GM23338 (cell line): ENCODE results near the gene FNDC3B. TPM values are rescaled to one million over a fixed set of nuclear protein-coding genes. Genes with fewer than 3 reads are reported as not detected.

Source experiments
- ATAC-seq: fragments of 200-7000 bp; cut with Tn5 transposase; 3 replicates; pipeline ENCODE4 v1.9.1; 2020
- DNase-seq: peaks from one replicate; pipeline ENCODE4 v3.0.0-alpha.2; 2015; ENCODE audit warnings: low spot score
- H2AFZ ChIP-seq: fragments of 200-600 bp; sonication (generic); 2 replicates; pipeline ENCODE4 v1.8.0; 2016; ENCODE audit warnings: antibody characterized with exemption, mild to moderate bottlenecking, moderate library complexity
- H3F3A ChIP-seq: fragments of 200-600 bp; sonication (generic); replicated peaks from 2 replicates; pipeline ENCODE4 v1.8.0; 2017; ENCODE audit warnings: antibody characterized with exemption, mixed run types, low read depth
- H3K27ac ChIP-seq: fragments of 200-600 bp; sonication (generic); 2 replicates; pipeline ENCODE4 v1.6.1; 2016; ENCODE audit warnings: low read depth
- H3K27me3 ChIP-seq: fragments of 200-600 bp; sonication (generic); 2 replicates; pipeline ENCODE4 v1.8.0; 2016; ENCODE audit warnings: mild to moderate bottlenecking, mixed run types, moderate library complexity; ENCODE audit not compliant: insufficient read depth
- H3K36me3 ChIP-seq: fragments of 200-600 bp; sonication (generic); 2 replicates; pipeline ENCODE4 v1.8.0; 2016; ENCODE audit warnings: mild to moderate bottlenecking; ENCODE audit not compliant: insufficient read depth
- H3K4me1 ChIP-seq: fragments of 200-600 bp; sonication (generic); 2 replicates; pipeline ENCODE4 v1.8.0; 2016; ENCODE audit warnings: mild to moderate bottlenecking, moderate library complexity; ENCODE audit not compliant: insufficient read depth
- H3K4me2 ChIP-seq: fragments of 200-600 bp; sonication (generic); 2 replicates; pipeline ENCODE4 v1.7.1; 2017; ENCODE audit warnings: mixed run types
- H3K4me3 ChIP-seq: fragments of 200-600 bp; sonication (generic); 2 replicates; pipeline ENCODE4 v1.6.1; 2016; ENCODE audit warnings: mixed run types
- H3K79me2 ChIP-seq: fragments of 200-600 bp; sonication (generic); replicated peaks from 2 replicates; pipeline ENCODE4 v1.8.0; 2017; ENCODE audit warnings: mild to moderate bottlenecking; ENCODE audit not compliant: insufficient read depth
- H3K9me2 ChIP-seq: fragments of 200-600 bp; sonication (generic); 2 replicates; pipeline ENCODE4 v1.8.0; 2017; ENCODE audit not compliant: insufficient read depth
- H4K20me1 ChIP-seq: fragments of 200-600 bp; sonication (generic); replicated peaks from 2 replicates; pipeline ENCODE4 v1.8.0; 2017; ENCODE audit warnings: mild to moderate bottlenecking; ENCODE audit not compliant: insufficient read depth
- H3K27ac Mint-ChIP-seq: 2 replicates; pipeline ENCODE4 v1.8.0; 2020; ENCODE audit warnings: inconsistent platforms, mild to moderate bottlenecking, moderate library complexity, mixed read lengths
- H3K27me3 Mint-ChIP-seq: 3 replicates; pipeline ENCODE4 v1.8.0; 2022; ENCODE audit warnings: low read depth, mild to moderate bottlenecking, moderate library complexity, mixed read lengths, inconsistent platforms; ENCODE audit not compliant: insufficient read depth, poor library complexity
- H3K36me3 Mint-ChIP-seq: 3 replicates; pipeline ENCODE4 v1.8.0; 2021; ENCODE audit warnings: low read depth, mild to moderate bottlenecking, inconsistent platforms, moderate library complexity, mixed read lengths
- H3K4me1 Mint-ChIP-seq: 3 replicates; pipeline ENCODE4 v1.8.0; 2020; ENCODE audit warnings: mild to moderate bottlenecking, inconsistent platforms, mixed read lengths
- H3K4me3 Mint-ChIP-seq: 3 replicates; pipeline ENCODE4 v1.8.0; 2021; ENCODE audit warnings: moderate library complexity, mild to moderate bottlenecking, inconsistent platforms, mixed read lengths
- H3K9me3 Mint-ChIP-seq: 3 replicates; pipeline ENCODE4 v1.8.0; 2020; ENCODE audit warnings: moderate library complexity, mild to moderate bottlenecking, inconsistent platforms, mixed read lengths
- CREB1 ChIP-seq: fragments of 250-450 bp; sonication (Bioruptor Pico); IDR thresholded peaks from 2 replicates; pipeline ENCODE4 v1.5.0; 2020; ENCODE audit warnings: low read depth, mild to moderate bottlenecking, moderate library complexity
- EZH2phosphoT487 ChIP-seq: fragments of 200-600 bp; sonication (generic); IDR thresholded peaks from one replicate; pipeline ENCODE4 v1.8.1; 2018; ENCODE audit warnings: antibody characterized with exemption; ENCODE audit not compliant: unreplicated experiment
- JUNB ChIP-seq: IDR thresholded peaks from one replicate; pipeline ENCODE4 v1.6.1; 2016; ENCODE audit warnings: antibody characterized with exemption; ENCODE audit not compliant: unreplicated experiment
- NANOG ChIP-seq: IDR thresholded peaks from 2 replicates; pipeline ENCODE4 v1.6.1; 2016; ENCODE audit warnings: antibody characterized with exemption, borderline replicate concordance
- POLR2AphosphoS5 ChIP-seq: IDR thresholded peaks from 2 replicates; pipeline ENCODE4 v1.6.1; 2016; ENCODE audit warnings: antibody characterized with exemption, low read depth
- STAT1 ChIP-seq: IDR thresholded peaks from one replicate; pipeline ENCODE4 v1.6.1; 2016; ENCODE audit warnings: antibody characterized with exemption; ENCODE audit not compliant: unreplicated experiment
- ZNF331 ChIP-seq: fragments of 250-450 bp; sonication (Bioruptor Pico); IDR thresholded peaks from 2 replicates; pipeline ENCODE4 v1.5.0; 2020; ENCODE audit warnings: low read depth, mild to moderate bottlenecking, moderate library complexity
- polyA plus RNA-seq: library from polyadenylated mRNA; unstranded; fragments of >200 nt; fragmentation: Nextera tagmentation; extraction: Ambion mirVana; gene quantifications from 2 replicates; pipeline ENCODE4 v1.2.1, GENCODE V29; 2016
- total RNA-seq: library from RNA; depleted of rRNA; stranded (reverse); fragments of >200 nt; shearing (Covaris generic); gene quantifications from 2 replicates; pipeline ENCODE4 v1.2.3, GENCODE V29; 2014
- TF ChIP-seq, protein P1 (sequence below): IDR thresholded peaks from 2 replicates; pipeline ENCODE4 v1.6.1; 2016; ENCODE audit warnings: antibody characterized with exemption
- TF ChIP-seq, protein P2 (sequence below): IDR thresholded peaks from one replicate; pipeline ENCODE4 v1.6.1; 2018; ENCODE audit warnings: antibody characterized with exemption; ENCODE audit not compliant: unreplicated experiment
- TF ChIP-seq, protein P3 (sequence below): fragments of 250-450 bp; sonication (Bioruptor Pico); IDR thresholded peaks from 2 replicates; pipeline ENCODE4 v1.5.0; 2020; ENCODE audit warnings: mild to moderate bottlenecking, moderate library complexity
- TF ChIP-seq, protein P4 (sequence below), 2 experiments: fragments of 200-600 bp in 1 of 2; sonication (generic) in 1 of 2; conservative IDR thresholded peaks; 2 replicates each; pipeline versions ENCODE4 v1.5.1 to v1.6.1; 2016 to 2017; ENCODE audit warnings: antibody characterized with exemption in 2 of 2, low read depth in 2 of 2, mild to moderate bottlenecking in 2 of 2, moderate library complexity in 1 of 2

Gene FNDC3B
- total and polyA plus RNA-seq, 2 experiments from 2014 or later = 19.1 to 55.4 TPM

DNA sequence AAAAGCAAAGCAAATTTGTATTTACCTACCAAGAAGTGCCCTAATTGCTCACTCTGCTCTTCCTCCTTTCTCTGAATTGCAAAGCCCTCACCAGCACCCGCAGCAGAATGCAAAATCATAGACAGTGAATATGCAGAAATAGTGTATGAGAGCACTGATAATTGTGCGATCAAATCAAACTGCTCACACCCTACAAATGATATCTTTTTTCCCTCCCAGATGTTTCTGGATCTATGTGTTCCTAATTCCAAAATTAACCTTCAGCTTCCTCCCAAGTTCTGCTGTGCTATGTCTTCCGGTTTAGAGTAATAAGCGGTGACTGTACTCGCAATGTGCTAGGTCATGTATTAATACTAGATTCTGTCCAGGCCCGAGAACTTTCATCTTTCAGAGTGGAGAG is 405.4 kb downstream of the FNDC3B start:
- H4K20me1 ChIP-seq = no peaks in the 10 kb centered on the region
- H3K9me3 Mint-ChIP-seq = peaks cover 4% of the 10 kb centered on the region; the same call in 2 of the 3 replicates
- TF ChIP-seq, protein P1, sequence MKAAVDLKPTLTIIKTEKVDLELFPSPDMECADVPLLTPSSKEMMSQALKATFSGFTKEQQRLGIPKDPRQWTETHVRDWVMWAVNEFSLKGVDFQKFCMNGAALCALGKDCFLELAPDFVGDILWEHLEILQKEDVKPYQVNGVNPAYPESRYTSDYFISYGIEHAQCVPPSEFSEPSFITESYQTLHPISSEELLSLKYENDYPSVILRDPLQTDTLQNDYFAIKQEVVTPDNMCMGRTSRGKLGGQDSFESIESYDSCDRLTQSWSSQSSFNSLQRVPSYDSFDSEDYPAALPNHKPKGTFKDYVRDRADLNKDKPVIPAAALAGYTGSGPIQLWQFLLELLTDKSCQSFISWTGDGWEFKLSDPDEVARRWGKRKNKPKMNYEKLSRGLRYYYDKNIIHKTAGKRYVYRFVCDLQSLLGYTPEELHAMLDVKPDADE = no peak
- TF ChIP-seq ZNF331 (CRISPR knock-in tag) (no peak), EZH2phosphoT487 (no peak), NANOG (no peak), POLR2AphosphoS5 (no peak), JUNB (no peak), CREB1 (CRISPR knock-in tag) (no peak), STAT1 (no peak)
- TF ChIP-seq, protein P2, sequence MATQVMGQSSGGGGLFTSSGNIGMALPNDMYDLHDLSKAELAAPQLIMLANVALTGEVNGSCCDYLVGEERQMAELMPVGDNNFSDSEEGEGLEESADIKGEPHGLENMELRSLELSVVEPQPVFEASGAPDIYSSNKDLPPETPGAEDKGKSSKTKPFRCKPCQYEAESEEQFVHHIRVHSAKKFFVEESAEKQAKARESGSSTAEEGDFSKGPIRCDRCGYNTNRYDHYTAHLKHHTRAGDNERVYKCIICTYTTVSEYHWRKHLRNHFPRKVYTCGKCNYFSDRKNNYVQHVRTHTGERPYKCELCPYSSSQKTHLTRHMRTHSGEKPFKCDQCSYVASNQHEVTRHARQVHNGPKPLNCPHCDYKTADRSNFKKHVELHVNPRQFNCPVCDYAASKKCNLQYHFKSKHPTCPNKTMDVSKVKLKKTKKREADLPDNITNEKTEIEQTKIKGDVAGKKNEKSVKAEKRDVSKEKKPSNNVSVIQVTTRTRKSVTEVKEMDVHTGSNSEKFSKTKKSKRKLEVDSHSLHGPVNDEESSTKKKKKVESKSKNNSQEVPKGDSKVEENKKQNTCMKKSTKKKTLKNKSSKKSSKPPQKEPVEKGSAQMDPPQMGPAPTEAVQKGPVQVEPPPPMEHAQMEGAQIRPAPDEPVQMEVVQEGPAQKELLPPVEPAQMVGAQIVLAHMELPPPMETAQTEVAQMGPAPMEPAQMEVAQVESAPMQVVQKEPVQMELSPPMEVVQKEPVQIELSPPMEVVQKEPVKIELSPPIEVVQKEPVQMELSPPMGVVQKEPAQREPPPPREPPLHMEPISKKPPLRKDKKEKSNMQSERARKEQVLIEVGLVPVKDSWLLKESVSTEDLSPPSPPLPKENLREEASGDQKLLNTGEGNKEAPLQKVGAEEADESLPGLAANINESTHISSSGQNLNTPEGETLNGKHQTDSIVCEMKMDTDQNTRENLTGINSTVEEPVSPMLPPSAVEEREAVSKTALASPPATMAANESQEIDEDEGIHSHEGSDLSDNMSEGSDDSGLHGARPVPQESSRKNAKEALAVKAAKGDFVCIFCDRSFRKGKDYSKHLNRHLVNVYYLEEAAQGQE = no peak
- TF ChIP-seq, protein P3, sequence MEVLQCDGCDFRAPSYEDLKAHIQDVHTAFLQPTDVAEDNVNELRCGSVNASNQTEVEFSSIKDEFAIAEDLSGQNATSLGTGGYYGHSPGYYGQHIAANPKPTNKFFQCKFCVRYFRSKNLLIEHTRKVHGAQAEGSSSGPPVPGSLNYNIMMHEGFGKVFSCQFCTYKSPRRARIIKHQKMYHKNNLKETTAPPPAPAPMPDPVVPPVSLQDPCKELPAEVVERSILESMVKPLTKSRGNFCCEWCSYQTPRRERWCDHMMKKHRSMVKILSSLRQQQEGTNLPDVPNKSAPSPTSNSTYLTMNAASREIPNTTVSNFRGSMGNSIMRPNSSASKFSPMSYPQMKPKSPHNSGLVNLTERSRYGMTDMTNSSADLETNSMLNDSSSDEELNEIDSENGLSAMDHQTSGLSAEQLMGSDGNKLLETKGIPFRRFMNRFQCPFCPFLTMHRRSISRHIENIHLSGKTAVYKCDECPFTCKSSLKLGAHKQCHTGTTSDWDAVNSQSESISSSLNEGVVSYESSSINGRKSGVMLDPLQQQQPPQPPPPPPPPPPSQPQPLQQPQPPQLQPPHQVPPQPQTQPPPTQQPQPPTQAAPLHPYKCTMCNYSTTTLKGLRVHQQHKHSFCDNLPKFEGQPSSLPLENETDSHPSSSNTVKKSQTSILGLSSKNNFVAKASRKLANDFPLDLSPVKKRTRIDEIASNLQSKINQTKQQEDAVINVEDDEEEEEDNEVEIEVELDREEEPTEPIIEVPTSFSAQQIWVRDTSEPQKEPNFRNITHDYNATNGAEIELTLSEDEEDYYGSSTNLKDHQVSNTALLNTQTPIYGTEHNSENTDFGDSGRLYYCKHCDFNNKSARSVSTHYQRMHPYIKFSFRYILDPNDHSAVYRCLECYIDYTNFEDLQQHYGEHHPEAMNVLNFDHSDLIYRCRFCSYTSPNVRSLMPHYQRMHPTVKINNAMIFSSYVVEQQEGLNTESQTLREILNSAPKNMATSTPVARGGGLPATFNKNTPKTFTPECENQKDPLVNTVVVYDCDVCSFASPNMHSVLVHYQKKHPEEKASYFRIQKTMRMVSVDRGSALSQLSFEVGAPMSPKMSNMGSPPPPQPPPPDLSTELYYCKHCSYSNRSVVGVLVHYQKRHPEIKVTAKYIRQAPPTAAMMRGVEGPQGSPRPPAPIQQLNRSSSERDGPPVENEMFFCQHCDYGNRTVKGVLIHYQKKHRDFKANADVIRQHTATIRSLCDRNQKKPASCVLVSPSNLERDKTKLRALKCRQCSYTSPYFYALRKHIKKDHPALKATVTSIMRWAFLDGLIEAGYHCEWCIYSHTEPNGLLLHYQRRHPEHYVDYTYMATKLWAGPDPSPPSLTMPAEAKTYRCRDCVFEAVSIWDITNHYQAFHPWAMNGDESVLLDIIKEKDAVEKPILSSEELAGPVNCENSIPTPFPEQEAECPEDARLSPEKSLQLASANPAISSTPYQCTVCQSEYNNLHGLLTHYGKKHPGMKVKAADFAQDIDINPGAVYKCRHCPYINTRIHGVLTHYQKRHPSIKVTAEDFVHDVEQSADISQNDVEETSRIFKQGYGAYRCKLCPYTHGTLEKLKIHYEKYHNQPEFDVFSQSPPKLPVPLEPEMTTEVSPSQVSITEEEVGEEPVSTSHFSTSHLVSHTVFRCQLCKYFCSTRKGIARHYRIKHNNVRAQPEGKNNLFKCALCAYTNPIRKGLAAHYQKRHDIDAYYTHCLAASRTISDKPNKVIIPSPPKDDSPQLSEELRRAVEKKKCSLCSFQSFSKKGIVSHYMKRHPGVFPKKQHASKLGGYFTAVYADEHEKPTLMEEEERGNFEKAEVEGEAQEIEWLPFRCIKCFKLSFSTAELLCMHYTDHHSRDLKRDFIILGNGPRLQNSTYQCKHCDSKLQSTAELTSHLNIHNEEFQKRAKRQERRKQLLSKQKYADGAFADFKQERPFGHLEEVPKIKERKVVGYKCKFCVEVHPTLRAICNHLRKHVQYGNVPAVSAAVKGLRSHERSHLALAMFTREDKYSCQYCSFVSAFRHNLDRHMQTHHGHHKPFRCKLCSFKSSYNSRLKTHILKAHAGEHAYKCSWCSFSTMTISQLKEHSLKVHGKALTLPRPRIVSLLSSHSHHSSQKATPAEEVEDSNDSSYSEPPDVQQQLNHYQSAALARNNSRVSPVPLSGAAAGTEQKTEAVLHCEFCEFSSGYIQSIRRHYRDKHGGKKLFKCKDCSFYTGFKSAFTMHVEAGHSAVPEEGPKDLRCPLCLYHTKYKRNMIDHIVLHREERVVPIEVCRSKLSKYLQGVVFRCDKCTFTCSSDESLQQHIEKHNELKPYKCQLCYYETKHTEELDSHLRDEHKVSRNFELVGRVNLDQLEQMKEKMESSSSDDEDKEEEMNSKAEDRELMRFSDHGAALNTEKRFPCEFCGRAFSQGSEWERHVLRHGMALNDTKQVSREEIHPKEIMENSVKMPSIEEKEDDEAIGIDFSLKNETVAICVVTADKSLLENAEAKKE (CRISPR knock-in tag) = no peak
- TF ChIP-seq, protein P4, sequence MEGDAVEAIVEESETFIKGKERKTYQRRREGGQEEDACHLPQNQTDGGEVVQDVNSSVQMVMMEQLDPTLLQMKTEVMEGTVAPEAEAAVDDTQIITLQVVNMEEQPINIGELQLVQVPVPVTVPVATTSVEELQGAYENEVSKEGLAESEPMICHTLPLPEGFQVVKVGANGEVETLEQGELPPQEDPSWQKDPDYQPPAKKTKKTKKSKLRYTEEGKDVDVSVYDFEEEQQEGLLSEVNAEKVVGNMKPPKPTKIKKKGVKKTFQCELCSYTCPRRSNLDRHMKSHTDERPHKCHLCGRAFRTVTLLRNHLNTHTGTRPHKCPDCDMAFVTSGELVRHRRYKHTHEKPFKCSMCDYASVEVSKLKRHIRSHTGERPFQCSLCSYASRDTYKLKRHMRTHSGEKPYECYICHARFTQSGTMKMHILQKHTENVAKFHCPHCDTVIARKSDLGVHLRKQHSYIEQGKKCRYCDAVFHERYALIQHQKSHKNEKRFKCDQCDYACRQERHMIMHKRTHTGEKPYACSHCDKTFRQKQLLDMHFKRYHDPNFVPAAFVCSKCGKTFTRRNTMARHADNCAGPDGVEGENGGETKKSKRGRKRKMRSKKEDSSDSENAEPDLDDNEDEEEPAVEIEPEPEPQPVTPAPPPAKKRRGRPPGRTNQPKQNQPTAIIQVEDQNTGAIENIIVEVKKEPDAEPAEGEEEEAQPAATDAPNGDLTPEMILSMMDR (conservative IDR thresholded peaks at IDR 0.05; ENCODE audit: low read depth in 2 of 2) = no peak
- H3K4me2 ChIP-seq = no peak overlapping the region
- H3K27ac Mint-ChIP-seq = no peak overlapping the region
- DNase-seq (no peak), ATAC-seq (no peak)
- peaks cover 17% of the 10 kb centered on the region for H3K4me1 ChIP-seq
- H3F3A ChIP-seq = no peaks in the 10 kb centered on the region
- H3K4me1 Mint-ChIP-seq = peaks cover 21% of the 10 kb centered on the region
- H3K36me3 Mint-ChIP-seq = peaks cover 7% of the 10 kb centered on the region; the same call in 1 of the 3 replicates
- no peak overlapping the region for H3K27ac ChIP-seq
- H3K36me3 ChIP-seq = no peaks in the 10 kb centered on the region
- no peak overlapping the region for H3K4me3 ChIP-seq
- no peak overlapping the region for H3K4me3 Mint-ChIP-seq
- no peaks in the 10 kb centered on the region for H3K9me2 ChIP-seq
- no peaks in the 10 kb centered on the region for H3K79me2 ChIP-seq
- peaks cover 55% of the 10 kb centered on the region for H3K27me3 ChIP-seq
- peaks cover 36% of the 10 kb centered on the region for H3K27me3 Mint-ChIP-seq
- H2AFZ ChIP-seq = no peak overlapping the region
